Measurements from ENCODE around the gene PHF5A.
"Not testable (repeated sequence)": the region's sequence is repeated elsewhere in the genome, so short reads cannot be mapped to it uniquely, and the experiment has no call there.

The PHF5A gene

GRCh38 chr22:41487037-41487935 lies 18.8 kb upstream of the PHF5A start:
- no peak for DNase-seq (ENCODE audit: low read depth)

GRCh38 chr22:41485033-41485432 lies 16.5 kb upstream of the PHF5A start:
- no peak for DNase-seq (ENCODE audit: low read depth)

- DNase-seq (ENCODE audit: low read depth) = no peak
Measured at GRCh38 chr22:41482319-41482935, 13.9 kb upstream of the PHF5A start.

GRCh38 chr22:41481925-41482318 lies 13.4 kb upstream of the PHF5A start:
- DNase-seq (ENCODE audit: low read depth) = no peak

- no peak for DNase-seq (ENCODE audit: low read depth)
Measured at GRCh38 chr22:41481131-41481830, 12.8 kb upstream of the PHF5A start.

- no peak for DNase-seq (ENCODE audit: low read depth)
Measured at GRCh38 chr22:41480397-41480735, 11.9 kb upstream of the PHF5A start.

GRCh38 chr22:41479671-41480396 lies 11.3 kb upstream of the PHF5A start:
- DNase-seq (ENCODE audit: low read depth) = no peak

- no peak for DNase-seq (ENCODE audit: low read depth)
Measured at GRCh38 chr22:41478891-41479521, 10.5 kb upstream of the PHF5A start.

GRCh38 chr22:41478473-41478872 lies 10.0 kb upstream of the PHF5A start:
- no peak for DNase-seq (ENCODE audit: low read depth)

GRCh38 chr22:41474872-41475451 lies 6.5 kb upstream of the PHF5A start:
- DNase-seq (ENCODE audit: low read depth) = no peak

GRCh38 chr22:41471568-41471967 lies 3.1 kb upstream of the PHF5A start:
- no peak for DNase-seq (ENCODE audit: low read depth)

- DNase-seq (ENCODE audit: low read depth) = no peak
Measured at GRCh38 chr22:41470886-41471285, 2.4 kb upstream of the PHF5A start.

- no peak for DNase-seq (ENCODE audit: low read depth)
Measured at GRCh38 chr22:41469218-41469851, 843 bp upstream of the PHF5A start.

GRCh38 chr22:41461901-41462300 lies 6.6 kb downstream of the PHF5A start:
- DNase-seq (ENCODE audit: low read depth) = no peak

GRCh38 chr22:41460071-41460470 lies 8.4 kb downstream of the PHF5A start:
- DNase-seq (ENCODE audit: low read depth) = not testable (repeated sequence)

GRCh38 chr22:41459431-41459830 lies 9.1 kb downstream of the PHF5A start:
- DNase-seq (ENCODE audit: low read depth) = no peak

- DNase-seq (ENCODE audit: low read depth) = no peak
Measured at GRCh38 chr22:41458161-41458728, 10.2 kb downstream of the PHF5A start.

GRCh38 chr22:41448189-41448808 lies 20.2 kb downstream of the PHF5A start:
- peak; percentile 90 for DNase-seq (ENCODE audit: low read depth)

- peak; percentile 33 for DNase-seq (ENCODE audit: low read depth)
Measured at GRCh38 chr22:41447435-41448188, 20.9 kb downstream of the PHF5A start.
